T-cell (primary cell): ENCODE measurements around the gene TNFRSF14. TPM values are rescaled to one million over a fixed set of nuclear protein-coding genes. Genes with fewer than 3 reads are reported as not detected.
A peak's percentile ranks its signal among the peaks of the same experiment; 100 is the strongest.

Experiments used
- ATAC-seq, 4 experiments: fragments of 200-7000 bp in 3 of 4; fragments of 150-1000 bp in 1 of 4; cut with Tn5 transposase; replicated peaks in 1 of 4; 1 replicate in 3 of 4; 2 replicates in 1 of 4; pipeline ENCODE4 v1.10.0; 2021; ENCODE audit warnings: moderate library complexity in 3 of 4, mild to moderate bottlenecking in 2 of 4, moderate number of reproducible peaks in 1 of 4
- CTCF ChIA-PET, 2 donors: fragments of 300-600 bp; sonication (Branson Sonifier 250); formaldehyde crosslinking; loops; one replicate each; lab custom pipeline; 2022; ENCODE audit warnings: antibody characterized with exemption in 2 of 2; lab: Charles Lee
- POLR2A ChIA-PET, 2 donors: fragments of 300-600 bp; sonication (Branson Sonifier 250); formaldehyde crosslinking; loops; one replicate each; lab custom pipeline; 2022; ENCODE audit warnings: antibody characterized with exemption in 2 of 2; lab: Charles Lee
- DNase-seq, 35 experiments: peaks; one replicate each; pipeline versions ENCODE4 v3.0.0 to v3.0.0-alpha.2; 2013 to 2023
- H3K27ac ChIP-seq: one replicate; pipeline ENCODE4 v1.5.1; 2013; ENCODE audit warnings: low read length
- H3K27me3 ChIP-seq, 2 experiments: replicated peaks in 1 of 2; 1 replicate in 1 of 2; 2 replicates in 1 of 2; pipeline versions ENCODE4 v1.6.1 to v1.7.0; 2013; ENCODE audit warnings: low read length in 1 of 2, mixed read lengths in 1 of 2; ENCODE audit not compliant: control insufficient read depth in 2 of 2, insufficient read depth in 2 of 2; ENCODE audit errors: extremely low read depth in 1 of 2
- H3K36me3 ChIP-seq, 2 donors: 1 replicate in 1 of 2; 2 replicates in 1 of 2; pipeline versions ENCODE4 v1.6.1 to v1.7.0; 2013; ENCODE audit warnings: low read length in 1 of 2; ENCODE audit not compliant: control insufficient read depth in 2 of 2, insufficient read depth in 1 of 2; ENCODE audit errors: extremely low read depth in 1 of 2
- H3K4me1 ChIP-seq, 2 experiments: 1 replicate in 1 of 2; 2 replicates in 1 of 2; pipeline versions ENCODE4 v1.6.1 to v1.7.0; 2013; ENCODE audit warnings: low read length in 2 of 2, mixed read lengths in 1 of 2; ENCODE audit not compliant: insufficient read depth in 2 of 2, control insufficient read depth in 1 of 2; ENCODE audit errors: extremely low read depth in 1 of 2
- H3K4me3 ChIP-seq, 2 donors: 1 replicate in 1 of 2; 2 replicates in 1 of 2; pipeline versions ENCODE4 v1.5.1 to v1.7.0; 2013; ENCODE audit warnings: mild to moderate bottlenecking in 2 of 2, low read length in 1 of 2, moderate library complexity in 1 of 2; ENCODE audit not compliant: control insufficient read depth in 1 of 2; ENCODE audit errors: extremely low read depth in 1 of 2
- H3K9me3 ChIP-seq: 2 replicates; pipeline ENCODE4 v1.7.0; 2013
- H3K27ac Mint-ChIP-seq, 2 donors: one replicate each; pipeline ENCODE4 v1.8.0; 2020 to 2021; ENCODE audit warnings: mild to moderate bottlenecking in 2 of 2, mixed read lengths in 2 of 2
- H3K27me3 Mint-ChIP-seq, 2 donors: one replicate each; pipeline ENCODE4 v1.8.0; 2021 to 2022; ENCODE audit warnings: mixed read lengths in 2 of 2
- H3K36me3 Mint-ChIP-seq: one replicate; pipeline ENCODE4 v1.8.0; 2021; ENCODE audit warnings: mixed read lengths
- H3K4me1 Mint-ChIP-seq, 3 donors: one replicate each; pipeline ENCODE4 v1.8.0; 2020 to 2022; ENCODE audit warnings: mixed read lengths in 3 of 3, mild to moderate bottlenecking in 1 of 3
- H3K4me3 Mint-ChIP-seq, 3 donors: one replicate each; pipeline ENCODE4 v1.8.0; 2020 to 2022; ENCODE audit warnings: mild to moderate bottlenecking in 3 of 3, mixed read lengths in 3 of 3, moderate library complexity in 3 of 3
- H3K9me3 Mint-ChIP-seq, 3 donors: one replicate each; pipeline ENCODE4 v1.8.0; 2020 to 2022; ENCODE audit warnings: mixed read lengths in 3 of 3
- WGBS: methylation state at CpG from one replicate; pipeline ENCODE4 v1.1.5; 2013; ENCODE audit warnings: missing lambda C conversion rate; ENCODE audit not compliant: insufficient coverage; 5-methylcytosine and 5-hydroxymethylcytosine counted together
- total RNA-seq, 35 experiments: library from RNA in 6 of 35; stranded (reverse) in 6 of 35; fragments of 120-200 nt in 1 of 35; gene quantifications; one replicate each; pipeline versions ENCODE4 v1.2.1 to v1.2.4 and lab custom pipeline; 2013 to 2026

TNFRSF14 gene
- total RNA-seq, 5 donors from 2014 or later (not counting 1 experiment from before 2014, with no cell fraction given), result 163 to 214 (median 211) TPM

DNA sequence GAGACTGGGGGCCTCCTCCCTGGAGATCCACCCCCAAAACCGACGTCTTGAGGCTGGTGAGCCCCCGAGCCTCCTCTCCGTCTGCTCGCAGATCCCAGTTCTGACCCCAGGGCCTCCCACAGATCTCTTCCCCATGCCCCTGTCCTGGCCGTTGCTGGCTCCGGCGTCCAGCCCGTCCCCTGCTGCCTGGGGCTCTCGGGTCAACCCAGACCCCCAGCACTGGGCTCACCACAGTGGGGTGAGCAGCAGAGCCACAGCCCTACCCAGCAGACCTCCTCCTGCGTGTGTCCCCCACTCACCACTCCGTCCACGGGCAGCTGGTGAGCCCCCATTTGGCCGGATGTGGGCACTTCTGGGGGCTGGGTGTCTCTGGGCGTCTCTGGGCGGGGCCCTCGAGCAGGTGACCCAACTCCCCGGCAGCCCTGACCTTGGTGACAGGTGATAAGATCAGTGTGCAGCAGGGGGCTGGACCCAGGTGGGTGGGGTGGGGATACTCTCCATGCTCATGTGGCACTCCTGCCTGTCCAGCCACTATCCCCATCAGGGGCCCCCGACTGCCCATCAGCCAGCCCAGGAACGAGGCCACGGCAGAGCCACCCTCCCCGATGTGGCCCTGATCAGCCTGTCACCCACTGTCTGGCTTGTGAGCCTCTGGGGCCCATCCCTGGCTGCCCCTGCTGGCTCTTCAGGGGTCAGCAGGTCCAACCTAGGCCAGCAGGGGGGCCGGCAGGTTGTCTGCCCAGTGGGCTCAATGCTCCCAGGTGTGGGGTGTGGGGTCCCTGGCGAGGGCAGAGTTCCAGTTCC lies 709 bp downstream of the TNFRSF14 start:
- Mint-ChIP-seq H3K9me3 (no peaks in the 10 kb centered on the region), H3K4me3 (peak overlapping the region; percentile 93 to 99 (median 98)), H3K4me1 (peaks cover 43 to 54% (median 43%) of the 10 kb centered on the region in 3 donors), H3K36me3 (peaks cover 7% of the 10 kb centered on the region), H3K27ac (peak overlapping the region; percentile 95 to 98), H3K27me3 (no peaks in the 10 kb centered on the region)
- ATAC-seq, result peak; percentile 2 to 8 (median 5)
- ChIA-PET POLR2A (interaction anchor here in 1 of 2 donors (0.9 kb wide), 1 partner anchor 10 kb away, joined by 4 read pairs; no protein-coding TSS in a partner anchor), CTCF (interaction anchor here in 1 of 2 donors (1.1 to 1.7 kb wide), 3 partner anchors 28 to 141 kb away, joined by 4 to 9 read pairs (median 4); no protein-coding TSS in a partner anchor)
- Histone ChIP-seq H3K4me1 (peaks cover 17 to 71% of the 10 kb centered on the region in 2 experiments), H3K9me3 (no peaks in the 10 kb centered on the region), H3K27me3 (no peaks in the 10 kb centered on the region), H3K36me3 (peaks cover 11 to 40% of the 10 kb centered on the region in 2 donors), H3K27ac (peak overlapping the region; percentile 97), H3K4me3 (peak overlapping the region; percentile 64 to 99)
- peak in 6 of 35 experiments; percentile 17 to 45 (median 28) for DNase-seq
- whole genome bisulfite sequencing, result 0% methylated on average over 14 of the region's 24 CpGs

GRCh38 chr1:2557482-2558400 lies 1.6 kb downstream of the TNFRSF14 start:
- Histone ChIP-seq H3K4me3 (peak overlapping the region; percentile 64 to 99), H3K4me1 (peaks cover 17 to 75% of the 10 kb centered on the region in 2 experiments), H3K9me3 (no peaks in the 10 kb centered on the region), H3K36me3 (peaks cover 11 to 48% of the 10 kb centered on the region in 2 donors), H3K27me3 (no peaks in the 10 kb centered on the region), H3K27ac (peak overlapping the region; percentile 97)
- WGBS, result 87% methylated on average over 18 of the region's 30 CpGs
- Mint-ChIP-seq H3K4me1 (peaks cover 43 to 54% (median 43%) of the 10 kb centered on the region in 3 donors), H3K36me3 (peaks cover 7% of the 10 kb centered on the region), H3K9me3 (no peaks in the 10 kb centered on the region), H3K4me3 (peak overlapping the region; percentile 93 to 99 (median 98)), H3K27me3 (no peaks in the 10 kb centered on the region), H3K27ac (peak overlapping the region; percentile 95 to 98)
- ATAC-seq, result no peak
- no peak for DNase-seq
- ChIA-PET CTCF (no interaction called here), POLR2A (no interaction called here)

- no peaks in the 10 kb centered on the region for H3K27me3 Mint-ChIP-seq
Observed at GRCh38 chr1:2558420-2558819, 2.2 kb downstream of the TNFRSF14 start.

DNA sequence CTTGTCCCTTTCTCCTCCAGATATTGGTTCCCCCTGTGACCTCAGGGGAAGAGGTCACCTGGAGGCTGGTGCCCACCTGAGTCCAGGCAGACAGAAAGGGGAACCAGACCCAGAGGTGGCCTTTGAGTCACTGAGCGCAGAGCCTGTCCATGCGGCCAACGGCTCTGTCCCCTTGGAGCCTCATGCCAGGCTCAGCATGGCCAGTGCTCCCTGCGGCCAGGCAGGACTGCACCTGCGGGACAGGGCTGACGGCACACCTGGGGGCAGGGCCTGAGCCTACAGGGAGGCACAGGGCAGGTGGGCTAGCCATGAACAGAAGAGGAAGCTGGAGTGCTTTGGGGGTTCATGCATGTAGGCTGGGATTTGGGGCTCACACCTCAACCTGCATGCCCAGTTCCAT lies 2.7 kb downstream of the TNFRSF14 start:
- Histone ChIP-seq H3K4me1 (peaks cover 17 to 73% of the 10 kb centered on the region in 2 experiments), H3K4me3 (no peak overlapping the region), H3K9me3 (no peaks in the 10 kb centered on the region), H3K36me3 (peaks cover 11 to 59% of the 10 kb centered on the region in 2 donors), H3K27ac (no peak overlapping the region), H3K27me3 (no peaks in the 10 kb centered on the region)
- POLR2A ChIA-PET, result no interaction called here
- CTCF ChIA-PET, result no interaction called here
- Mint-ChIP-seq H3K4me3 (peak overlapping the region; percentile 41 to 98 (median 67)), H3K27ac (peak overlapping the region; percentile 81 to 98), H3K36me3 (peaks cover 7% of the 10 kb centered on the region), H3K9me3 (no peaks in the 10 kb centered on the region), H3K4me1 (peaks cover 41 to 50% (median 43%) of the 10 kb centered on the region in 3 donors), H3K27me3 (no peaks in the 10 kb centered on the region)
- ATAC-seq, result no peak
- WGBS, result 98% methylated on average over 6 of the region's 6 CpGs
- no peak for DNase-seq

More at GRCh38 chr1:2558420-2558819, 2.2 kb downstream of the TNFRSF14 start:
- WGBS, result 95% methylated on average over 11 of the region's 12 CpGs
- ChIA-PET CTCF (no interaction called here), POLR2A (no interaction called here)
- H3K27ac ChIP-seq, result peak overlapping the region; percentile 97
- H3K9me3 ChIP-seq, result no peaks in the 10 kb centered on the region
- DNase-seq (no peak), ATAC-seq (no peak)
- Mint-ChIP-seq H3K36me3 (peaks cover 7% of the 10 kb centered on the region), H3K4me1 (peaks cover 43 to 54% (median 43%) of the 10 kb centered on the region in 3 donors), H3K9me3 (no peaks in the 10 kb centered on the region), H3K4me3 (peak overlapping the region; percentile 93 to 99 (median 98)), H3K27ac (peak overlapping the region; percentile 95 to 98)
- peaks cover 11 to 55% of the 10 kb centered on the region in 2 donors for H3K36me3 ChIP-seq
- H3K4me3 ChIP-seq, result no peak overlapping the region
- H3K4me1 ChIP-seq, result peaks cover 17 to 75% of the 10 kb centered on the region in 2 experiments
- no peaks in the 10 kb centered on the region for H3K27me3 ChIP-seq

- H3K27ac ChIP-seq, result no peak overlapping the region
- H3K27me3 Mint-ChIP-seq, result no peaks in the 10 kb centered on the region
- WGBS, result 82% methylated on average over 17 of the region's 35 CpGs
- ChIA-PET CTCF (no interaction called here), POLR2A (no interaction called here)
- peaks cover 35 to 44% (median 38%) of the 10 kb centered on the region in 3 donors for H3K4me1 Mint-ChIP-seq
- H3K36me3 Mint-ChIP-seq, result peaks cover 7% of the 10 kb centered on the region
- DNase-seq (no peak), ATAC-seq (no peak)
- H3K27me3 ChIP-seq, result no peaks in the 10 kb centered on the region
- no peaks in the 10 kb centered on the region for H3K9me3 Mint-ChIP-seq
- no peak overlapping the region for H3K4me3 ChIP-seq
- no peak overlapping the region for H3K4me3 Mint-ChIP-seq
- no peaks in the 10 kb centered on the region for H3K9me3 ChIP-seq
- H3K36me3 ChIP-seq, result peaks cover 11 to 61% of the 10 kb centered on the region in 2 donors
- no peak overlapping the region for H3K27ac Mint-ChIP-seq
- H3K4me1 ChIP-seq, result peaks cover 15 to 64% of the 10 kb centered on the region in 2 experiments
Observed at GRCh38 chr1:2559509-2560298, 3.5 kb downstream of the TNFRSF14 start.
